GM12878 (cell line): ENCODE data around the gene SLITRK3. TPM values are rescaled to one million over a fixed set of nuclear protein-coding genes. Genes with fewer than 3 reads are reported as not detected.

Experiments
- BCL3 ChIP-seq: IDR thresholded peaks from 2 replicates; pipeline ENCODE4 v1.6.1; 2011; ENCODE audit warnings: borderline replicate concordance, low read depth, mild to moderate bottlenecking, moderate library complexity, low read length; ENCODE audit not compliant: insufficient read depth, poor library complexity, severe bottlenecking
- BRCA1 ChIP-seq: IDR thresholded peaks from 2 replicates; pipeline ENCODE4 v1.6.1; 2011; ENCODE audit warnings: low read depth, low read length, improper control_type of control experiment
- CHD2 ChIP-seq: IDR thresholded peaks from 2 replicates; pipeline ENCODE4 v1.6.1; 2011; ENCODE audit warnings: low read depth, low read length, improper control_type of control experiment, borderline replicate concordance
- CREB1 ChIP-seq: IDR thresholded peaks from 2 replicates; pipeline ENCODE4 v1.6.1; 2012; ENCODE audit warnings: low read depth, mild to moderate bottlenecking, inconsistent platforms
- CREM ChIP-seq: IDR thresholded peaks from 2 replicates; pipeline ENCODE4 v1.6.1; 2014; ENCODE audit warnings: antibody characterized with exemption, low read depth
- GATAD2B ChIP-seq: fragments of 450-650 bp; conservative IDR thresholded peaks from 2 replicates; pipeline ENCODE4 v1.6.1; 2017; ENCODE audit warnings: low read depth, mild to moderate bottlenecking, moderate library complexity
- HDAC2 ChIP-seq: fragments of 200-600 bp; sonication (generic); IDR thresholded peaks from 2 replicates; pipeline ENCODE4 v1.6.1; 2017
- MLLT1 ChIP-seq: fragments of 450-650 bp; IDR thresholded peaks from 2 replicates; pipeline ENCODE4 v1.6.1; 2016; ENCODE audit warnings: mild to moderate bottlenecking
- PAX5 ChIP-seq: IDR thresholded peaks from 2 replicates; pipeline ENCODE4 v1.6.1; 2011; ENCODE audit warnings: low read depth, low read length, borderline replicate concordance
- PAX8 ChIP-seq: fragments of 450-650 bp; IDR thresholded peaks from 2 replicates; pipeline ENCODE4 v1.6.1; 2017; ENCODE audit warnings: mild to moderate bottlenecking, moderate library complexity
- RAD21 ChIP-seq: IDR thresholded peaks from 2 replicates; pipeline ENCODE4 v1.6.1; 2011; ENCODE audit warnings: mild to moderate bottlenecking, low read depth, low read length, moderate library complexity; ENCODE audit not compliant: insufficient read depth
- RBBP5 ChIP-seq: fragments of 200-600 bp; sonication (generic); conservative IDR thresholded peaks from 2 replicates; pipeline ENCODE4 v1.6.1; 2016
- RUNX3 ChIP-seq: IDR thresholded peaks from 2 replicates; pipeline ENCODE4 v1.6.1; 2012; ENCODE audit warnings: low read length, inconsistent platforms
- TCF12 ChIP-seq: IDR thresholded peaks from 2 replicates; pipeline ENCODE4 v1.6.1; 2011; ENCODE audit warnings: low read depth, mild to moderate bottlenecking, low read length
- YBX1 ChIP-seq: fragments of 450-650 bp; IDR thresholded peaks from 2 replicates; pipeline ENCODE4 v1.6.1; 2016; ENCODE audit warnings: antibody characterized with exemption
- ZBED1 ChIP-seq: IDR thresholded peaks from 2 replicates; pipeline ENCODE4 v1.6.1; 2016; ENCODE audit warnings: borderline replicate concordance
- ZNF274 ChIP-seq: IDR thresholded peaks from one replicate; pipeline ENCODE4 v1.8.0; 2011; ENCODE audit not compliant: insufficient read length, insufficient read depth
- polyA plus RNA-seq, 11 experiments: library from polyadenylated mRNA; depleted of rRNA in 4 of 11; unstranded in 6 of 11; stranded (reverse) in 5 of 11; fragments of >200 nt; fragmentation: Nextera tagmentation in 4 of 11; fragmentation: Illumina TruSeq in 1 of 11; extraction: Ambion mirVana in 4 of 11; extraction: Trizol in 1 of 11; gene quantifications; 1 replicate in 1 of 11; 2 replicates in 10 of 11; pipeline versions ENCODE4 v1.2.1 to v1.2.3, GENCODE V29; 2011 to 2016; ENCODE audit warnings: inconsistent platforms in 2 of 11, missing spikeins in 2 of 11, low read depth in 1 of 11
- total RNA-seq, 4 experiments: library from RNA; depleted of rRNA in 3 of 4; stranded (reverse); fragments of >200 nt in 3 of 4; fragmentation: Illumina TruSeq in 1 of 4; extraction: Trizol in 1 of 4; gene quantifications; 2 replicates each; pipeline versions ENCODE4 v1.2.1 to v1.2.3, GENCODE V29; 2013 to 2021
- TF ChIP-seq, protein P1 (sequence below): IDR thresholded peaks from 2 replicates; pipeline ENCODE4 v1.6.1; 2012; ENCODE audit warnings: improper control_type of control experiment, low read depth, low read length; ENCODE audit not compliant: insufficient replicate concordance
- TF ChIP-seq, protein P2 (sequence below): IDR thresholded peaks from 2 replicates; pipeline ENCODE4 v1.6.1; 2011; ENCODE audit warnings: low read depth, mild to moderate bottlenecking, low read length, moderate library complexity, borderline replicate concordance; ENCODE audit errors: extremely low read depth
- TF ChIP-seq, protein P3 (sequence below): IDR thresholded peaks from 2 replicates; pipeline ENCODE4 v1.6.1; 2011; ENCODE audit warnings: borderline replicate concordance, low read depth, mild to moderate bottlenecking, moderate library complexity, mixed read lengths, low read length; ENCODE audit not compliant: insufficient read depth; ENCODE audit errors: extremely low read length

The SLITRK3 gene
- total and polyA plus RNA-seq, 10 of the 15 experiments (the other 5 are each of a cell fraction or from before 2014, with no cell fraction given) = 0.03 TPM; not detected in 9

GRCh38 chr3:165206454-165207266, 10.5 kb upstream of the SLITRK3 start (continued):
- TF ChIP-seq, protein P1, sequence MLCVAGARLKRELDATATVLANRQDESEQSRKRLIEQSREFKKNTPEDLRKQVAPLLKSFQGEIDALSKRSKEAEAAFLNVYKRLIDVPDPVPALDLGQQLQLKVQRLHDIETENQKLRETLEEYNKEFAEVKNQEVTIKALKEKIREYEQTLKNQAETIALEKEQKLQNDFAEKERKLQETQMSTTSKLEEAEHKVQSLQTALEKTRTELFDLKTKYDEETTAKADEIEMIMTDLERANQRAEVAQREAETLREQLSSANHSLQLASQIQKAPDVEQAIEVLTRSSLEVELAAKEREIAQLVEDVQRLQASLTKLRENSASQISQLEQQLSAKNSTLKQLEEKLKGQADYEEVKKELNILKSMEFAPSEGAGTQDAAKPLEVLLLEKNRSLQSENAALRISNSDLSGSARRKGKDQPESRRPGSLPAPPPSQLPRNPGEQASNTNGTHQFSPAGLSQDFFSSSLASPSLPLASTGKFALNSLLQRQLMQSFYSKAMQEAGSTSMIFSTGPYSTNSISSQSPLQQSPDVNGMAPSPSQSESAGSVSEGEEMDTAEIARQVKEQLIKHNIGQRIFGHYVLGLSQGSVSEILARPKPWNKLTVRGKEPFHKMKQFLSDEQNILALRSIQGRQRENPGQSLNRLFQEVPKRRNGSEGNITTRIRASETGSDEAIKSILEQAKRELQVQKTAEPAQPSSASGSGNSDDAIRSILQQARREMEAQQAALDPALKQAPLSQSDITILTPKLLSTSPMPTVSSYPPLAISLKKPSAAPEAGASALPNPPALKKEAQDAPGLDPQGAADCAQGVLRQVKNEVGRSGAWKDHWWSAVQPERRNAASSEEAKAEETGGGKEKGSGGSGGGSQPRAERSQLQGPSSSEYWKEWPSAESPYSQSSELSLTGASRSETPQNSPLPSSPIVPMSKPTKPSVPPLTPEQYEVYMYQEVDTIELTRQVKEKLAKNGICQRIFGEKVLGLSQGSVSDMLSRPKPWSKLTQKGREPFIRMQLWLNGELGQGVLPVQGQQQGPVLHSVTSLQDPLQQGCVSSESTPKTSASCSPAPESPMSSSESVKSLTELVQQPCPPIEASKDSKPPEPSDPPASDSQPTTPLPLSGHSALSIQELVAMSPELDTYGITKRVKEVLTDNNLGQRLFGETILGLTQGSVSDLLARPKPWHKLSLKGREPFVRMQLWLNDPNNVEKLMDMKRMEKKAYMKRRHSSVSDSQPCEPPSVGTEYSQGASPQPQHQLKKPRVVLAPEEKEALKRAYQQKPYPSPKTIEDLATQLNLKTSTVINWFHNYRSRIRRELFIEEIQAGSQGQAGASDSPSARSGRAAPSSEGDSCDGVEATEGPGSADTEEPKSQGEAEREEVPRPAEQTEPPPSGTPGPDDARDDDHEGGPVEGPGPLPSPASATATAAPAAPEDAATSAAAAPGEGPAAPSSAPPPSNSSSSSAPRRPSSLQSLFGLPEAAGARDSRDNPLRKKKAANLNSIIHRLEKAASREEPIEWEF = no peak
- TF ChIP-seq BRCA1 (no peak), PAX8 (no peak), BCL3 (no peak), ZNF274 (no peak), CHD2 (no peak), ZBED1 (no peak), MLLT1 (no peak), CREB1 (no peak), HDAC2 (no peak), PAX5 (no peak), RAD21 (peak; percentile 73), YBX1 (no peak), GATAD2B (no peak), RUNX3 (no peak), CREM (no peak), TCF12 (0 out of 2 replicates have a peak, but pooled peaks have one; percentile 36), RBBP5 (no peak)
- TF ChIP-seq, protein P2, sequence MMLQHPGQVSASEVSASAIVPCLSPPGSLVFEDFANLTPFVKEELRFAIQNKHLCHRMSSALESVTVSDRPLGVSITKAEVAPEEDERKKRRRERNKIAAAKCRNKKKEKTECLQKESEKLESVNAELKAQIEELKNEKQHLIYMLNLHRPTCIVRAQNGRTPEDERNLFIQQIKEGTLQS = no peak
- TF ChIP-seq, protein P3, sequence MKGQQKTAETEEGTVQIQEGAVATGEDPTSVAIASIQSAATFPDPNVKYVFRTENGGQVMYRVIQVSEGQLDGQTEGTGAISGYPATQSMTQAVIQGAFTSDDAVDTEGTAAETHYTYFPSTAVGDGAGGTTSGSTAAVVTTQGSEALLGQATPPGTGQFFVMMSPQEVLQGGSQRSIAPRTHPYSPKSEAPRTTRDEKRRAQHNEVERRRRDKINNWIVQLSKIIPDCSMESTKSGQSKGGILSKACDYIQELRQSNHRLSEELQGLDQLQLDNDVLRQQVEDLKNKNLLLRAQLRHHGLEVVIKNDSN = no peak
